Natural killer cell treated with Interleukin-12 subunit alpha and Interleukin-12 subunit beta and Interleukin-15 and Interleukin-18, amount 100 ng/mL, for 72 hours (primary cell): Measurements from ENCODE around the gene DEFB125. TPM values are rescaled to one million over a fixed set of nuclear protein-coding genes. Genes with fewer than 3 reads are reported as not detected.
"Not testable (repeated sequence)": the region's sequence is repeated elsewhere in the genome, so short reads cannot be mapped to it uniquely, and the experiment has no call there.

Experiments
- ATAC-seq, 2 donors: fragments of 150-1000 bp; cut with Tn5 transposase in 1 of 2; sonication (Bioruptor Pico), chemical (Tn5 transposase) in 1 of 2; 2 replicates each; pipeline ENCODE4 v1.10.0; 2021
- DNase-seq: peaks from one replicate; pipeline ENCODE4 v3.0.0; 2022; ENCODE audit warnings: low spot score
- H3K27ac Mint-ChIP-seq, 2 donors: 1 replicate in 1 of 2; 2 replicates in 1 of 2; pipeline ENCODE4 v1.8.0; 2022; ENCODE audit warnings: mixed read lengths in 2 of 2, mild to moderate bottlenecking in 1 of 2, moderate library complexity in 1 of 2
- H3K27me3 Mint-ChIP-seq, 2 donors: 1 replicate in 1 of 2; 2 replicates in 1 of 2; pipeline ENCODE4 v1.8.0; 2022; ENCODE audit warnings: mixed read lengths in 2 of 2
- H3K36me3 Mint-ChIP-seq: one replicate; pipeline ENCODE4 v1.8.0; 2022; ENCODE audit warnings: mixed read lengths
- H3K4me1 Mint-ChIP-seq, 2 donors: 1 replicate in 1 of 2; 2 replicates in 1 of 2; pipeline ENCODE4 v1.8.0; 2022; ENCODE audit warnings: low read depth in 2 of 2, mixed read lengths in 2 of 2, mild to moderate bottlenecking in 1 of 2
- H3K4me3 Mint-ChIP-seq: one replicate; pipeline ENCODE4 v1.8.0; 2022; ENCODE audit warnings: mixed read lengths
- H3K9me3 Mint-ChIP-seq: 2 replicates; pipeline ENCODE4 v1.8.0; 2022; ENCODE audit warnings: mixed read lengths
- total RNA-seq, 2 donors: library from RNA; stranded (reverse); gene quantifications; one replicate each; pipeline ENCODE4 v1.2.3, GENCODE V29; 2022

DEFB125 gene
- total RNA-seq, 2 donors from 2014 or later = not detected

DNA sequence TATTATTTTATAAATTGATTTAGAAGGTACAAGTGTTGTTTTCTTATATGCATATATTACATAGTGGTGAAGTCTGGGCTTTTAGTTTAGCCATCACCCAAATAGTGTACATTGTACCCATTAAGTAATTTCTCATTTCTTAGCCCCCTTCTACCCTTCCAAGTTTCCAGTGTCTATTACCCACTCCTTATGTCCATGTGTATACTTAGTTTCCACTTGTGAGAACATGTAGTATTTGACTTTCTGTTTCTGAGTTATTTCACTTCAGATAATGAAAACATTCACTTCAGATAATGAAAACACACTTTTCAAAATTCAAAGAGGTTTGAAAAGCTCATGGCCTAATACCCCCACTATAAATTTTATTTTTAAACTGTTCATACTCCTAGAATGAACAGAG lies 14.5 kb downstream of the DEFB125 start:
- Mint-ChIP-seq H3K27ac (no peak overlapping the region), H3K36me3 (no peaks in the 10 kb centered on the region), H3K4me3 (no peak overlapping the region), H3K27me3 (peaks cover 26 to 68% of the 10 kb centered on the region in 2 donors), H3K4me1 (no peaks in the 10 kb centered on the region), H3K9me3 (no peaks in the 10 kb centered on the region)
- no peak for ATAC-seq
- no peak for DNase-seq

DNA sequence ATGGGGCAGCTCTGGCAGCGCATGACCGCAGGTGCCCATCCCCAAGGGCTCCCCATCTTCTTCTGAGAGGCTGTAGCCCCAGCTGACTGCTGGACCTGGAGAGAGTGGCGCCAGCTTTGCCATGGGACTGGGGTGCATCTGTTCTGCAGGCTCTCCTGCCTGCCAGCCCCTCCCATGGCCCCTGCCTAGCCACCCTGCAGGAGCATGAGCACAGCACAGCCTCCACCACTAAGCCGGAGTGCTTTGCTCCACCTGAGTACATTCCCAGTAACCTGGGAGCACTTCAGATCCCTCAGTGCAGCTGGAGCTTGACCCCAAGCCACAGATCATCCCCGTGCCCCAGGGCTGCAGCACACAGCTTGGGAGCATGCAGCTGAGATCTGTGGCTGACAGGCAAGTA lies 16.0 kb downstream of the DEFB125 start:
- H3K4me1 Mint-ChIP-seq = no peaks in the 10 kb centered on the region
- ATAC-seq = no peak
- H3K27ac Mint-ChIP-seq = no peak overlapping the region
- no peaks in the 10 kb centered on the region for H3K36me3 Mint-ChIP-seq
- peaks cover 32 to 77% of the 10 kb centered on the region in 2 donors for H3K27me3 Mint-ChIP-seq
- DNase-seq = no peak
- no peaks in the 10 kb centered on the region for H3K9me3 Mint-ChIP-seq
- no peak overlapping the region for H3K4me3 Mint-ChIP-seq

GRCh38 chr20:112396-112795 lies 24.9 kb downstream of the DEFB125 start:
- no peak for ATAC-seq
- no peak overlapping the region for H3K4me3 Mint-ChIP-seq

GRCh38 chr20:117518-117917 lies 30.0 kb downstream of the DEFB125 start:
- ATAC-seq = no peak
- H3K27me3 Mint-ChIP-seq = peaks cover 29 to 65% of the 10 kb centered on the region in 2 donors
- H3K9me3 Mint-ChIP-seq = peaks cover 2% of the 10 kb centered on the region
- no peak for DNase-seq
- H3K4me3 Mint-ChIP-seq = no peak overlapping the region
- peaks cover 8% of the 10 kb centered on the region for H3K36me3 Mint-ChIP-seq
- no peak overlapping the region for H3K27ac Mint-ChIP-seq
- H3K4me1 Mint-ChIP-seq = no peaks in the 10 kb centered on the region

More at GRCh38 chr20:112396-112795, 24.9 kb downstream of the DEFB125 start:
- Mint-ChIP-seq H3K4me1 (no peaks in the 10 kb centered on the region), H3K9me3 (no peaks in the 10 kb centered on the region), H3K27ac (no peak overlapping the region), H3K36me3 (peaks cover 5% of the 10 kb centered on the region), H3K27me3 (peaks cover 29 to 37% of the 10 kb centered on the region in 2 donors)
- no peak for DNase-seq

DNA sequence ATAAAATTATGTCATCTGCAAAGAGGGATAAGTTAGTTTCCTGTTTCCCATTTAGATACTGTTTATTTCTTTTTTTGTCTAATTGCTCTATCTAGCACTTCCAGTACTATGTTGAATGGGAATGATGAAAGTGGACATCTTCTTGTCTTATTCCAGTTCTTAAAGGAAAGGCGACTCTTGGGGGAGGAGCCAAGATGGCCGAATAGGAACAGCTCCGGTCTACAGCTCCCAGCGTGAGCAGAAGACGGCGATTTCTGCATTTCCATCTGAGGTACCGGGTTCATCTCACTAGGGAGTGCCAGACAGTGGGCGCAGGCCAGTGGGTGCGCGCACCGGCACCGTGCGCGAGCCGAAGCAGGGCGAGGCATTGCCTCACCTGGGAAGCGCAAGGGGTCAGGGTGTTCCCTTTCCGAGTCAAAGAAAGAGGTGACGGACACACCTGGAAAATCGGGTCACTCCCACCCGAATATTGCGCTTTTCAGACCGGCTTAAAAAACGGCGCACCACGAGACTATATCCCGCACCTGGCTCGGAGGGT lies 42.4 kb downstream of the DEFB125 start:
- H3K27ac Mint-ChIP-seq, H3K4me3 Mint-ChIP-seq, ATAC-seq, H3K4me1 Mint-ChIP-seq, DNase-seq, H3K9me3 Mint-ChIP-seq, H3K36me3 Mint-ChIP-seq: not testable (repeated sequence)
- peaks cover 10 to 25% of the 10 kb centered on the region in 2 donors for H3K27me3 Mint-ChIP-seq

DNA sequence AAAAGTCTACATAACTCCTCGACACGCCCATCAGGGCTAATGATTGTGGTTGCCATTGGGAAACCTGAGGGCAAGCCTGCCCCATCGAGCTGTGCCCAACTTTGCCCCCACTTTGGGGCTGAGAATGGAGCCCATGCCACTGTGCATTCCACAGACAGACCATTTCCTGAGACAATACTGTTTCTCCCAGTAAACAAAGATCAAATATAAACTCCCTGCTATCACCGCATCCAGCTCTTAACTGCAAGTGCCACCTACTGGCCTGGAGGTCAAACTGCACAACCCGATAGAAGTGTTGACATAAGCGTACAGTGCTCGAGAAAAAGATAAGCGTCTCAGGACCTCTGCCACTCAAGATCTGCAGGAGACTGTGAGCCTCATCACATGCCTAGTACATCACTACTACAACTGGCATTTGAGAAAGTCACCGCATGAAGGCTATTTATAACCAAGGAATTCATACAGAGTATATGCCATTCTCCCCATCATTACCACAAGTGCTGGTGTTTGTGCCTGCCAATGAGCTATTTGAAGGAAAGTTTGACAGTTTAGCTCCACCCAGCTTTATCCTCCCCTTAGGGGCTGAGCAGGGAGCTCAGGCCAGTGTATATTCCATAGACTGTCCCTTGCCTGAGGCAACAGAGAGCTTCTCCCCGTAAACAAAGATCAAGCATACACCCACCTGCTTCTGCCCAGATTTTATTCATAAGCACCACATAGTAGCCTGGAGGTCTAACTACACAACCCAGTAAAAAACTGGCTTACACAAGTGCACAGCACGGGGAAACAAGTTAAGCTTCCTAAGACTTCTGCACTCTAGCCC lies 50.4 kb downstream of the DEFB125 start:
- H3K4me3 Mint-ChIP-seq = no peak overlapping the region
- H3K27ac Mint-ChIP-seq = no peak overlapping the region
- peaks cover 37 to 61% of the 10 kb centered on the region in 2 donors for H3K27me3 Mint-ChIP-seq
- ATAC-seq (no peak), DNase-seq (no peak)
- H3K9me3 Mint-ChIP-seq = peaks cover 3% of the 10 kb centered on the region
- peaks cover 5% of the 10 kb centered on the region for H3K36me3 Mint-ChIP-seq
- peaks cover 0 to 4% of the 10 kb centered on the region in 2 donors for H3K4me1 Mint-ChIP-seq

DNA sequence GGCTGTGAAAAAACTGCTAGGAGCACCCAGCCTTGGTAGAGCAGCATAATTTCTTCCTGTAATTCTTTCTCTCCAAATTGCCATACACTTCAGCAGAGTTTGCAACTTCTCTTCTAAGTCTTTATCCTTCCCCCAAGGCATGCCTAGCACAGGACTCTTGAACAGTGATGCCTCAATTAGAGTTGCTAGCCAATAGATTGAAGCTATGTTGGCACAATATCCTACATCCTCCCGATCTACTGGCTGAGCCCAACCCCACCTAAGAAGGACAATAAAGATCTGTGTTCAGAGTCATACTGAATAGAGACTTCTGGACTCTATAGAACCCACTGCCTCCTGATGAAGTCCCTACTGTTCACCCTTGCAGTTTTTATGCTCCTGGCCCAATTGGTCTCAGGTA lies 54.8 kb downstream of the DEFB125 start, which contains the start of gene DEFB126:
Gene DEFB126 (plus strand): TSS at position 301 of the 400 bp plus-strand sequence. CDS start 39 bp downstream, at position 340.
- Mint-ChIP-seq H3K9me3 (peaks cover 1% of the 10 kb centered on the region), H3K36me3 (peaks cover 5% of the 10 kb centered on the region), H3K4me1 (peaks cover 0 to 4% of the 10 kb centered on the region in 2 donors), H3K4me3 (no peak within 1 kb of the TSS), H3K27ac (no peak within 1 kb of the TSS), H3K27me3 (peaks cover 48 to 78% of the 10 kb centered on the region in 2 donors)
- no peak for DNase-seq
- no peak for ATAC-seq

- no peak overlapping the region for H3K4me3 Mint-ChIP-seq
- no peaks in the 10 kb centered on the region for H3K4me1 Mint-ChIP-seq
- no peaks in the 10 kb centered on the region for H3K9me3 Mint-ChIP-seq
- ATAC-seq (no peak), DNase-seq (no peak)
- peaks cover 33 to 51% of the 10 kb centered on the region in 2 donors for H3K27me3 Mint-ChIP-seq
- H3K36me3 Mint-ChIP-seq = no peaks in the 10 kb centered on the region
- no peak overlapping the region for H3K27ac Mint-ChIP-seq
Measured at GRCh38 chr20:145877-146276, 58.4 kb downstream of the DEFB125 start.

Other genes starting within 250 kb of the DEFB125 start
- not detected for gene DEFB126, start 54.9 kb downstream of the DEFB125 start, total RNA-seq
- not detected for gene DEFB127, start 69.8 kb downstream of the DEFB125 start, total RNA-seq
- gene DEFB128, start 102.0 kb downstream of the DEFB125 start, total RNA-seq = not detected
- not detected for gene DEFB129, start 139.6 kb downstream of the DEFB125 start, total RNA-seq
- gene DEFB132, start 170.1 kb downstream of the DEFB125 start, total RNA-seq = not detected
- 1 to 10 TPM; 2.0 to 6.2 TPM for gene C20orf96, start 203.1 kb downstream of the DEFB125 start, total RNA-seq
- 10 to 100 TPM; 18.7 to 20.6 TPM for gene ZCCHC3, start 209.9 kb downstream of the DEFB125 start, total RNA-seq
- 1 to 10 TPM in 1 of 2 donors, under 1 TPM in 1; 0.36 to 1.5 TPM for gene SOX12, start 237.9 kb downstream of the DEFB125 start, total RNA-seq